HepG2 (cell line): ENCODE results near the gene USP24. TPM values are rescaled to one million over a fixed set of nuclear protein-coding genes. Genes with fewer than 3 reads are reported as not detected.

Experiments used
- ATAC-seq: fragments of 200-7000 bp; cut with Tn5 transposase; 3 replicates; pipeline ENCODE4 v1.9.1; 2020; ENCODE audit warnings: mild to moderate bottlenecking, moderate library complexity
- BruUV-seq: library from RNA; stranded (reverse); fragments of 400-500 nt; replicated peaks from 2 replicates; lab custom pipeline; 2021; lab: Mats Ljungman, UMichigan
- CTCF ChIA-PET: fragments of 300-600 bp; formaldehyde crosslinking; extraction: SDS; loops from one replicate; lab custom pipeline; 2021; ENCODE audit warnings: low total read pairs, inconsistent platforms, low intra/inter-chr PET ratio; lab: Yijun Ruan, JAX
- POLR2A ChIA-PET: fragments of 350-600 bp; sonication (Branson Sonifier 250); formaldehyde crosslinking; loops from one replicate; lab custom pipeline; 2020; ENCODE audit warnings: antibody characterized with exemption, inconsistent platforms; lab: Yijun Ruan, JAX
- DNase-seq: peaks from one replicate; pipeline ENCODE4 v3.0.0-alpha.2; 2015; ENCODE audit warnings: low spot score
- FAIRE-seq: peaks from 3 replicates; lab custom pipeline; 2011; peaks lifted over from hg19 to GRCh38; lab: Jason Lieb, UNC
- H2AFZ ChIP-seq: one replicate; pipeline ENCODE4 v1.6.1; 2011; ENCODE audit warnings: low read length, inconsistent platforms
- H3K27ac ChIP-seq: fragments of 300-600 bp; 3 replicates; pipeline ENCODE4 v1.8.0; 2011; ENCODE audit warnings: mixed run types, mild to moderate bottlenecking, mixed read lengths, low read length, inconsistent platforms; ENCODE audit not compliant: insufficient read depth; ENCODE audit errors: extremely low read length
- H3K27me3 ChIP-seq, 2 experiments: fragments of 200-600 bp in 1 of 2; 2 replicates in 1 of 2; 3 replicates in 1 of 2; pipeline versions ENCODE4 v1.6.0 to v1.8.0; 2011; ENCODE audit warnings: low read length in 2 of 2, mild to moderate bottlenecking in 2 of 2, moderate library complexity in 2 of 2, inconsistent platforms in 1 of 2; ENCODE audit not compliant: insufficient read depth in 2 of 2, control insufficient read depth in 1 of 2
- H3K36me3 ChIP-seq, 2 experiments: fragments of 200-600 bp in 1 of 2; replicated peaks in 1 of 2; 2 replicates in 1 of 2; 3 replicates in 1 of 2; pipeline versions ENCODE4 v1.5.1 to v1.8.0; 2011; ENCODE audit warnings: low read length in 2 of 2, inconsistent platforms in 1 of 2; ENCODE audit not compliant: insufficient read depth in 2 of 2, control insufficient read depth in 1 of 2
- H3K4me1 ChIP-seq: 2 replicates; pipeline ENCODE4 v1.5.1; 2012; ENCODE audit warnings: low read length, inconsistent platforms; ENCODE audit not compliant: insufficient read depth
- H3K4me2 ChIP-seq: 2 replicates; pipeline ENCODE4 v1.6.0; 2011; ENCODE audit warnings: low read depth, low read length, inconsistent platforms
- H3K4me3 ChIP-seq, 3 experiments: fragments of 200-600 bp in 1 of 3; sonication (generic), shearing (Covaris generic) in 1 of 3; replicated peaks in 1 of 3; 2 replicates each; pipeline ENCODE4 v1.5.1; 2011 to 2016; ENCODE audit warnings: low read length in 3 of 3, inconsistent platforms in 2 of 3, low read depth in 2 of 3, mild to moderate bottlenecking in 2 of 3, control low read depth in 1 of 3, mixed read lengths in 1 of 3; ENCODE audit not compliant: insufficient read depth in 1 of 3
- H3K79me2 ChIP-seq: one replicate; pipeline ENCODE4 v1.6.1; 2011; ENCODE audit warnings: low read length, inconsistent platforms; ENCODE audit not compliant: insufficient read depth
- H3K9ac ChIP-seq: 2 replicates; pipeline ENCODE4 v1.6.0; 2011; ENCODE audit warnings: mild to moderate bottlenecking, low read depth, low read length, inconsistent platforms; ENCODE audit not compliant: insufficient read depth
- H3K9me3 ChIP-seq: 2 replicates; pipeline ENCODE4 v1.5.1; 2012; ENCODE audit warnings: mild to moderate bottlenecking, low read length
- H4K20me1 ChIP-seq: 2 replicates; pipeline ENCODE4 v1.6.0; 2011; ENCODE audit warnings: inconsistent platforms, mild to moderate bottlenecking, low read length, moderate library complexity; ENCODE audit not compliant: insufficient read depth
- HNRNPK ChIP-seq: fragments of 200-400 bp; formaldehyde crosslinking; IDR thresholded peaks from 2 replicates; pipeline ENCODE4 v1.6.1; 2018; ENCODE audit warnings: low read length, low read depth, moderate library complexity, mild to moderate bottlenecking; ENCODE audit not compliant: poor library complexity, severe bottlenecking
- IKZF1 ChIP-seq: fragments of 450-650 bp; IDR thresholded peaks from 2 replicates; pipeline ENCODE4 v1.7.1; 2016
- JARID2 ChIP-seq: sonication (generic); formaldehyde crosslinking; IDR thresholded peaks from 2 replicates; pipeline ENCODE4 v1.8.1; 2023; ENCODE audit warnings: missing genetic modification reagents, inconsistent platforms; ENCODE audit not compliant: insufficient replicate concordance
- KDM2A ChIP-seq: sonication (generic); formaldehyde crosslinking; IDR thresholded peaks from 2 replicates; pipeline ENCODE4 v1.4.0; 2020; ENCODE audit warnings: low read depth, missing genetic modification reagents, borderline replicate concordance
- RFX3 ChIP-seq: IDR thresholded peaks from 2 replicates; pipeline ENCODE4 v1.6.1; 2016; ENCODE audit warnings: missing biosample characterization, missing genetic modification reagents
- SIX1 ChIP-seq: sonication (generic); formaldehyde crosslinking; IDR thresholded peaks from 2 replicates; pipeline ENCODE4 v1.4.0; 2020; ENCODE audit warnings: missing genetic modification reagents, borderline replicate concordance
- TOPORS ChIP-seq: sonication (generic); formaldehyde crosslinking; IDR thresholded peaks from 2 replicates; pipeline ENCODE4 v1.8.0; 2023; ENCODE audit warnings: mild to moderate bottlenecking, missing genetic modification reagents
- ZFP1 ChIP-seq: IDR thresholded peaks from 2 replicates; pipeline ENCODE4 v1.6.1; 2016
- ZNF276 ChIP-seq: sonication (generic); formaldehyde crosslinking; IDR thresholded peaks from 2 replicates; pipeline ENCODE4 v1.4.0; 2020; ENCODE audit warnings: mild to moderate bottlenecking, low read depth, missing genetic modification reagents
- ZNF44 ChIP-seq: sonication (generic); formaldehyde crosslinking; IDR thresholded peaks from 2 replicates; pipeline ENCODE4 v1.5.1; 2020; ENCODE audit warnings: mild to moderate bottlenecking, missing genetic modification reagents
- ZNF75D ChIP-seq: sonication (generic); formaldehyde crosslinking; IDR thresholded peaks from 2 replicates; pipeline ENCODE4 v1.8.1; 2023; ENCODE audit warnings: missing genetic modification reagents, mild to moderate bottlenecking, borderline replicate concordance
- WGBS: methylation state at CpG from one replicate; pipeline ENCODE4 v1.1.6; 2017; ENCODE audit warnings: low lambda C conversion rate; 5-methylcytosine and 5-hydroxymethylcytosine counted together
- in situ Hi-C: cut with HindIII; loops from 2 replicates; pipeline ENCODE4 v1.10.0; 2017; ENCODE audit warnings: low pct_unique_long_range_greater_than_20kb; ENCODE audit not compliant: extremely low pct_ligation_motif_present
- intact Hi-C: fragments of 100-400 bp; cut with micrococcal nuclease; formaldehyde crosslinking; loops from one replicate; pipeline ENCODE4 v1.10.0; 2022; ENCODE audit not compliant: unreplicated experiment
- polyA plus RNA-seq, 8 experiments: library from polyadenylated mRNA; depleted of rRNA in 3 of 8; stranded (reverse) in 7 of 8; unstranded in 1 of 8; fragments of >200 nt; fragmentation: Illumina TruSeq in 4 of 8; extraction: Trizol in 4 of 8; gene quantifications; 2 replicates each; pipeline versions ENCODE4 v1.2.1 to v1.2.3, GENCODE V29; 2011 to 2016; ENCODE audit warnings: low read depth in 4 of 8, missing spikeins in 1 of 8, mixed read lengths in 1 of 8; ENCODE audit not compliant: insufficient read depth in 1 of 8
- total RNA-seq, 5 experiments: library from RNA; depleted of rRNA; stranded (reverse); fragments of >200 nt; fragmentation: Illumina TruSeq; extraction: Trizol; gene quantifications; 2 replicates each; pipeline ENCODE4 v1.2.3, GENCODE V29; 2016; ENCODE audit warnings: low read depth in 1 of 5
- TF ChIP-seq, protein P1 (sequence below): sonication (generic); formaldehyde crosslinking; IDR thresholded peaks from 2 replicates; pipeline ENCODE4 v1.4.0; 2020; ENCODE audit warnings: missing genetic modification reagents, mild to moderate bottlenecking, borderline replicate concordance
- TF ChIP-seq, protein P2 (sequence below): conservative IDR thresholded peaks from 2 replicates; pipeline ENCODE4 v1.6.1; 2018; ENCODE audit warnings: missing genetic modification reagents

Gene USP24
- total and polyA plus RNA-seq, 2 of the 13 experiments (the other 11 are each of a cell fraction or from before 2014, with no cell fraction given): 18.8 to 47.6 TPM

- no peak overlapping the region for H2AFZ ChIP-seq
- H3K4me3 ChIP-seq: no peak overlapping the region
- no peak for TF ChIP-seq ZNF44 (CRISPR knock-in tag)
- TF ChIP-seq RFX3 (CRISPR knock-in tag): no peak
- TF ChIP-seq, protein P1, sequence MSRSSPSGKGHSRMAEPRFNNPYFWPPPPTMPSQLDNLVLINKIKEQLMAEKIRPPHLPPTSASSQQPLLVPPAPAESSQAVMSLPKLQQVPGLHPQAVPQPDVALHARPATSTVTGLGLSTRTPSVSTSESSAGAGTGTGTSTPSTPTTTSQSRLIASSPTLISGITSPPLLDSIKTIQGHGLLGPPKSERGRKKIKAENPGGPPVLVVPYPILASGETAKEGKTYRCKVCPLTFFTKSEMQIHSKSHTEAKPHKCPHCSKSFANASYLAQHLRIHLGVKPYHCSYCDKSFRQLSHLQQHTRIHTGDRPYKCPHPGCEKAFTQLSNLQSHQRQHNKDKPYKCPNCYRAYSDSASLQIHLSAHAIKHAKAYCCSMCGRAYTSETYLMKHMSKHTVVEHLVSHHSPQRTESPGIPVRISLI (CRISPR knock-in tag): no peak
- TF ChIP-seq ZFP1: no peak
- TF ChIP-seq JARID2 (CRISPR knock-in tag): no peak
- no peak for TF ChIP-seq SIX1 (CRISPR knock-in tag)
- no peak for TF ChIP-seq HNRNPK
- TF ChIP-seq TOPORS: no peak
- TF ChIP-seq KDM2A: no peak
- TF ChIP-seq, protein P2, sequence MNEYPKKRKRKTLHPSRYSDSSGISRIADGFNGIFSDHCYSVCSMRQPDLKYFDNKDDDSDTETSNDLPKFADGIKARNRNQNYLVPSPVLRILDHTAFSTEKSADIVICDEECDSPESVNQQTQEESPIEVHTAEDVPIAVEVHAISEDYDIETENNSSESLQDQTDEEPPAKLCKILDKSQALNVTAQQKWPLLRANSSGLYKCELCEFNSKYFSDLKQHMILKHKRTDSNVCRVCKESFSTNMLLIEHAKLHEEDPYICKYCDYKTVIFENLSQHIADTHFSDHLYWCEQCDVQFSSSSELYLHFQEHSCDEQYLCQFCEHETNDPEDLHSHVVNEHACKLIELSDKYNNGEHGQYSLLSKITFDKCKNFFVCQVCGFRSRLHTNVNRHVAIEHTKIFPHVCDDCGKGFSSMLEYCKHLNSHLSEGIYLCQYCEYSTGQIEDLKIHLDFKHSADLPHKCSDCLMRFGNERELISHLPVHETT (CRISPR knock-in tag): no peak
- no peak for TF ChIP-seq IKZF1
- TF ChIP-seq ZNF75D: no peak
- TF ChIP-seq ZNF276 (CRISPR knock-in tag): no peak
- H3K4me2 ChIP-seq: no peak overlapping the region
- intact Hi-C loops: no loop called here
- no peak overlapping the region for H3K9ac ChIP-seq
- CTCF ChIA-PET: no interaction called here
- H3K27me3 ChIP-seq: no peaks in the 10 kb centered on the region
- no peak for FAIRE-seq
- DNase-seq: no peak
- POLR2A ChIA-PET: no interaction called here
- H3K4me1 ChIP-seq: no peaks in the 10 kb centered on the region
- H3K9me3 ChIP-seq: no peaks in the 10 kb centered on the region
- in situ Hi-C loops: no loop called here
- no peaks in the 10 kb centered on the region for H3K79me2 ChIP-seq
- over 99% methylated on average over 3 of the region's 3 CpGs for WGBS
- no peak overlapping the region for H3K27ac ChIP-seq
- no peaks in the 10 kb centered on the region for H4K20me1 ChIP-seq
- peaks cover 18 to 67% of the 10 kb centered on the region in 2 experiments for H3K36me3 ChIP-seq
- BruUV-seq: no TSS peak
- no peak for ATAC-seq
These were observed 58.6 kb downstream of the USP24 start for GRCh38 chr1:55156608-55157007.
